Stimulated activated CD8-positive, alpha-beta memory T cell treated with anti-CD3 and anti-CD28 coated beads, Interleukin-7, amount 100 ng/mL, for 48 hours (primary cell): ENCODE data around the gene DHX16.

Experiments used
- DNase-seq, 2 donors: peaks; one replicate each; pipeline ENCODE4 v3.0.0-alpha.2; 2020; ENCODE audit warnings: low read depth in 1 of 2; ENCODE audit errors: extremely low read depth in 1 of 2

DHX16 gene

DNA sequence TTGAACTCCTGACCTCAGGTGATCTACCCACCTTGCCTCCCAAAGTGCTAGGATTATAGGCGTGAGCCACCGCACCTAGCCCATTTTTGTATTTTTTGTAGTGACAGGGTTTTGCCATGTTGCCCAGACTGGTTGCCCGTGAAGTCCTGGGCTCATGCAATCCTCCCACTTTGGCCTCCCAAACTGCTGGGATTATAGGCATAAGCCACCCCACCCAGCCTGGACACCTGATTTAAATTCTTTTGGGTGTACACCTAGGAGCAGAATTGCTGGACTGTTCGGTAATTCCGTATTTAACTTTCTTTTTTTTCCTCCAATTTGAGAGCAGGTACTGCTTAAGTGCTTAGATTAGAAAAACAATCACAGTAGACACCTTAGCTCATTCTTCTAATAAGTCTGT is 23.6 kb upstream of the DHX16 start:
- no peak for DNase-seq

- no peak for DNase-seq
These were observed 18.5 kb upstream of the DHX16 start for GRCh38 chr6:30691208-30691847.

- peak; percentile 51 to 66 for DNase-seq
These were observed 17.8 kb upstream of the DHX16 start, which contains the start of gene NRM for GRCh38 chr6:30690403-30691207. Gene NRM, minus strand, starts transcription at chr6:30690984. Its CDS starts 10 bp downstream, at chr6:30690974.

DNA sequence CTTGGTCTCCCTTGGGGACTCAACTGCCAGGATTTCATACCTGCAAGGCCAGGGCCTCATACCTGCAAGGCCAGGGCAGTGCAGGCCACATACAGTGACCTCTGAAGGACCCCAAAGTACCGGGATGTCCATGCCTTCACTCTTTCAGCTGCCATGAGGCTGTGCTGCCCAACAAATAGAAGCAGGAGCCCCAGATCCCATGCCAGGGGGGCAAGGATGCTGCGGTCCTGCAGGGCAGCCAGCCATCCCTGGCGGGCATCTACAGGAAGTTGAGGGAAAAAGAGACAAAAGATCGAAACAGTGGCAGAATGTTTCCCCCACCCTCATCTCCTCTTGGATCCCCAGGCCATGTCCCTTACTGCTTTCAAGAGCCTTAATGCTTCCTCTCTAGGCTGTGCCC is 17.2 kb upstream of the DHX16 start:
- no peak for DNase-seq

DNA sequence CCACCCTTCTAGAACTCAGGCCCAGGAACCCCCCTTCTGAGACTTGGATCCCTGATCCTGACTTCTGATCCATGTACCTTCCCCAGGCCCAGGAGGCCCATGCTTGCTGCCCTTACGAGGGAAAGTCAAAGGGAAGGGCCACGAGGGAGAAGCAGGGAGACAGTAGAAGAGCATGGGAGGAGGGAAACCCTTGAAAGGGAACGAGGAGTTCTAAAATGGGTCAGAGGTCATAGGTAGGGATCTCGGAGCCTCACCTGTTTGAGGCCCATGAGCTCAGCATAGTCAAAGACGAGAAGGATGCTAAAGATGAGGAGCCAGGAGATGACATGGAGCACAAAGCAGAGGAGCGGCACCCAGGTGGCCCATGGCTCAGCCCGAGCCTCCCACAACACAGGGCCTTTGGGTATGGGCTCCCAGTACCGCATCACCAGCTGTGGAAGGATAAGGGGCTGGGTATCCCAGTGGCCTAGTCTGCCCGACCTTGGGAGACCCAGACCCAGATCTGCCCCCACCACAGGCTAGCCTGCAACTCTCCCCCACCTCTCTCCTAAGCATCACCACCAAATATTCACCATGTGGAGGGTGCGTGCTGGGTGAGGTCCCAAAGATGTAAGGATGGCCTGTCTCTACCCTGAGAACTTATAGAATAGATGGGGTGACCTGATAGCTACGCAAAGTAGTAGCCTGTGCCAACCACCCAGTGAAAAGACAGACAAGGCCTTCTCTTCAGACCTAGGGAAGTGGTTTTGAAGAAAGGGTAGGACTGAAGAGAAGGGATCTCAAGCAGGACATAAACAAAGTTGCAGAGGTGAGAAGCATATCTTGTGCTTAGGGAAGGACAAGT is 16.4 kb upstream of the DHX16 start:
- DNase-seq = no peak

- no peak for DNase-seq
These were observed 15.8 kb upstream of the DHX16 start for GRCh38 chr6:30688569-30688968.

- DNase-seq = no peak
These were observed 15.0 kb upstream of the DHX16 start for GRCh38 chr6:30687659-30688431.

- peak; percentile 78 to 90 for DNase-seq
These were observed 14.3 kb upstream of the DHX16 start for GRCh38 chr6:30686908-30687658.

- DNase-seq = peak; percentile 72 to 83
These were observed 13.5 kb upstream of the DHX16 start, which contains the start of gene PPP1R18 for GRCh38 chr6:30686009-30686907. Gene PPP1R18, minus strand, starts transcription at chr6:30686645. Its CDS starts 627 bp downstream, at chr6:30686018.

- DNase-seq = no peak
These were observed 12.6 kb upstream of the DHX16 start for GRCh38 chr6:30685157-30686008.

DNA sequence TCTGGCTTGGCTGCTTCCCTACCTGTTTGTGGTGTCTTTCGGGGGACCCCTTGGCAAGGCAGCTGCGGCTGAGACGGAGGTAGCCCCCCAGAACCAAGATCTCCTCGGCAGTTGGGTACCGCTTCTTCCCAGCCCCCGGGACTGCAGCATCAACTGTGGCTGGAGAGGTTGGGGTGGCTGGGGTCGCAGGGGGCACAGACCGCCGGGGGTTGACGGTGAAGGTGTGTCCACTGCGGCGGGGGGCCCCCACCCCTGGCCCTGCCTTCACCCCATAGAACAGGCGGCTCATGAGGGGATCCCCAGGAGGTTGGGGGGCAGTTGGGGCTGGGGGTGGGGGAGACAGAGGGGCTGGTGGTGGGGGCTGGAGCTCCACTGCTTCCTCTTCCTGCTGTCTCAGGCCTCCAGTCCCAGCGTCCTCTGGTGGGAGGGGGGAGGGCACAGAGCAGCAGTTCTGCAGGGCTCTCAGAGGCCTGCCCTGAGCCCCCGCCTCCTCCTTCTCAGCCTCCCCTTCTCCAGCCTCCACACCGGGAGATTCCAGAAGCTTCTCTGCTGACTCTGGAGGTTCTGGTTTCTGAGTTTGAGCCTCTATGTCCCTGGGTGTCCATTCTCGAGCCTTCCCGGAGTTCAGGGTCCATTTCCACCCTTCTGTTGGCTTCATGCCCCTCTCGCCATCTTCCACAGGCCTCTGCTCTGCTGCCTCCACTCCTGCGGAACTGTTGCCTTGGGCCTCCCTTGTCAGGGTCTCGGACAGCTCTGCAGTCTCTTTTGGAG is 11.8 kb upstream of the DHX16 start:
- DNase-seq = peak in 1 of 2 donors; percentile 48

DNA sequence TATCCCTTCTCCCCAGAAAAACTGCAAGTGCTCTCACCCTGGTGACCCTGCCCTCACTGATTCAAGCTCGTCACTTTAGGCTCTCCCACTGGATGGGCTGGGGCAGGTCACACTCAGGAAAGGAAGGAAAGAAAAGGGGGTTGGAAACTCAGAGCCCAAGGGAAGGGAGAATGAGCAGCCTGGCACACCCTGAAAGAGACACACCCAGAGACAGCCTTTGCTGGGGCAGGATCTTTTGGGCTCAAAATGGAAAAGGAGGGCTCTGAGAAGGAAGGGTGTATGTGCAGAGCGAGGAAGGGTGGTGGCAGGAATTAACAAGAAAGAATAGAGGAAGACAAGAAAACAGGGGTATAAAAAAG is 11.2 kb upstream of the DHX16 start:
- DNase-seq = no peak

DNA sequence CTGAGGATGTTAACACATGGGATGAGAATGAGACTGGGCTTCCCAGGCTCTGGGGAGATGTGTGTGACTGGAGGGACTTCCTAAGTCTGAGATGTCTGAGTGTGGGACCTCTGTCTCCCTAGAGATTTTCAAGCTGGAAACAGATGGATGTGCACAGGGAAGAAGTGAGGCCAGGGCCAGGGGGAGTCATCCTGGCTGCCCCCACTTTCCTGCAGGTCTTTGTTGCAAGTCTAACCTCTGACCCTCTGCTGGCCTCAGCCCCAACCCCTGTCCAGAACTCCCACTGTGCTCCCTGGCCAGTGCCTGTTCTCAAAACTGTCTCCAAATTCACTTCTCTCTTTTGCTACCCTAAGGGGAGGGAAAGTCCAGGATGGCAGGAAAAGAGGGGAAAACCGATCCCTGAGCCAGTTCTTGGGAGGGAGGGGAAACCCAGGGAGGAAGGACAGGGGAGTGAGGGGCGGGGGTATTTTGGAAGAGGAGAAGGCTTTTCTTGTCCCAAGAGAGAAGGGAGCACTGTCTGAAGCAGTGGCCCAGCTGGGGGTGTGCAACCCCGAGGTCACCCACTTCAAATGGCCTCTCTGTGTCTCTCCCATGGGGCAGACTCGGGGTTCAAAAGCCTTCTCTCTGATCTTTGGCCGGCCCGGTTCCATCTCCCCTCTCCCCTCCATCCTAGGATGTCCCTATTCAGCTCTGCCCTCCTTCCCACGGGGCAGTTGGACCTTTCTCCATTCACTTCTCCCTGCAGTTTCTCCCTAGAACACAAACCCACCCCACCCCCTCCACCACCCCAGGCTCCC is 10.6 kb upstream of the DHX16 start:
- no peak for DNase-seq

GRCh38 chr6:30682143-30683117 is 9.6 kb upstream of the DHX16 start:
- DNase-seq = peak; percentile 83 to 85

- no peak for DNase-seq
These were observed 8.9 kb upstream of the DHX16 start for GRCh38 chr6:30681766-30682142.
